WTC11 (cell line): Measurements from ENCODE around the gene FTL. TPM values are rescaled to one million over a fixed set of nuclear protein-coding genes. Genes with fewer than 3 reads are reported as not detected.
A peak's percentile ranks its signal among the peaks of the same experiment; 100 is the strongest.
"Not testable (repeated sequence)": the region's sequence is repeated elsewhere in the genome, so short reads cannot be mapped to it uniquely, and the experiment has no call there.

Experiments used
- ATAC-seq: fragments of 200-7000 bp; cut with Tn5 transposase; 2 replicates; pipeline ENCODE4 v1.10.0; 2021; ENCODE audit warnings: mild to moderate bottlenecking, moderate library complexity
- CTCF ChIA-PET: fragments of 300-600 bp; sonication (Branson Sonifier 250); formaldehyde crosslinking; loops from one replicate; lab custom pipeline; 2021; ENCODE audit warnings: antibody characterized with exemption; lab: Charles Lee
- POLR2A ChIA-PET: fragments of 350-600 bp; sonication (Branson Sonifier 250); formaldehyde crosslinking; loops from one replicate; lab custom pipeline; 2021; ENCODE audit warnings: antibody characterized with exemption; lab: Charles Lee
- DNase-seq: peaks from one replicate; pipeline ENCODE4 v3.0.0; 2021; ENCODE audit warnings: low spot score
- H3K27ac Mint-ChIP-seq: 2 replicates; pipeline ENCODE4 v1.8.0; 2021; ENCODE audit warnings: mixed read lengths
- H3K27me3 Mint-ChIP-seq: 2 replicates; pipeline ENCODE4 v1.8.0; 2021; ENCODE audit warnings: low read depth, mild to moderate bottlenecking, moderate library complexity, mixed read lengths
- H3K36me3 Mint-ChIP-seq: 2 replicates; pipeline ENCODE4 v1.8.0; 2021; ENCODE audit warnings: mixed read lengths
- H3K4me1 Mint-ChIP-seq: 2 replicates; pipeline ENCODE4 v1.8.0; 2022; ENCODE audit warnings: mixed read lengths
- H3K4me3 Mint-ChIP-seq: 2 replicates; pipeline ENCODE4 v1.8.0; 2021; ENCODE audit warnings: mild to moderate bottlenecking, moderate library complexity, mixed read lengths
- H3K9me3 Mint-ChIP-seq: 2 replicates; pipeline ENCODE4 v1.8.0; 2021; ENCODE audit warnings: mixed read lengths
- CBFB ChIP-seq: sonication (generic); formaldehyde crosslinking; IDR thresholded peaks from 2 replicates; pipeline ENCODE4 v1.8.1; 2022; ENCODE audit warnings: mild to moderate bottlenecking, low read depth, missing genetic modification reagents
- CREB1 ChIP-seq: sonication (generic); formaldehyde crosslinking; IDR thresholded peaks from 2 replicates; pipeline ENCODE4 v1.8.0; 2023; ENCODE audit warnings: mild to moderate bottlenecking, missing genetic modification reagents
- E2F1 ChIP-seq: sonication (generic); formaldehyde crosslinking; IDR thresholded peaks from 2 replicates; pipeline ENCODE4 v1.8.0; 2022; ENCODE audit warnings: mild to moderate bottlenecking, missing genetic modification reagents
- EMX1 ChIP-seq: fragments of 250-450 bp; sonication (Bioruptor Pico); IDR thresholded peaks from 2 replicates; pipeline ENCODE4 v1.8.0; 2021; ENCODE audit warnings: mild to moderate bottlenecking
- FOXK1 ChIP-seq: sonication (generic); formaldehyde crosslinking; IDR thresholded peaks from 2 replicates; pipeline ENCODE4 v1.8.0; 2022; ENCODE audit warnings: mild to moderate bottlenecking, moderate library complexity, missing genetic modification reagents
- GABPB1 ChIP-seq: sonication (generic); formaldehyde crosslinking; IDR thresholded peaks from 2 replicates; pipeline ENCODE4 v1.8.1; 2023; ENCODE audit warnings: mild to moderate bottlenecking, missing genetic modification reagents
- GTF2I ChIP-seq: fragments of 250-450 bp; sonication (Bioruptor Pico); conservative IDR thresholded peaks from 2 replicates; pipeline ENCODE4 v1.4.0; 2021; ENCODE audit warnings: mild to moderate bottlenecking
- HMGXB4 ChIP-seq: sonication (generic); formaldehyde crosslinking; IDR thresholded peaks from 2 replicates; pipeline ENCODE4 v1.8.1; 2023; ENCODE audit warnings: mild to moderate bottlenecking, moderate library complexity, missing genetic modification reagents
- MAX ChIP-seq: sonication (generic); formaldehyde crosslinking; IDR thresholded peaks from 2 replicates; pipeline ENCODE4 v1.8.0; 2022; ENCODE audit warnings: mild to moderate bottlenecking, missing genetic modification reagents
- MLX ChIP-seq: sonication (generic); formaldehyde crosslinking; IDR thresholded peaks from 2 replicates; pipeline ENCODE4 v1.8.1; 2023; ENCODE audit warnings: mild to moderate bottlenecking, missing genetic modification reagents, moderate library complexity
- NR1H2 ChIP-seq: sonication (generic); formaldehyde crosslinking; IDR thresholded peaks from 2 replicates; pipeline ENCODE4 v1.9.0; 2021; ENCODE audit warnings: mild to moderate bottlenecking, moderate library complexity, missing genetic modification reagents
- PREB ChIP-seq: sonication (generic); formaldehyde crosslinking; IDR thresholded peaks from 2 replicates; pipeline ENCODE4 v1.8.1; 2022; ENCODE audit warnings: mild to moderate bottlenecking, missing genetic modification reagents, moderate library complexity, borderline replicate concordance
- RELA ChIP-seq: sonication (generic); formaldehyde crosslinking; IDR thresholded peaks from 2 replicates; pipeline ENCODE4 v1.8.1; 2022; ENCODE audit warnings: missing genetic modification reagents, mild to moderate bottlenecking, borderline replicate concordance
- SMAD3 ChIP-seq: sonication (generic); formaldehyde crosslinking; IDR thresholded peaks from 2 replicates; pipeline ENCODE4 v1.8.0; 2022; ENCODE audit warnings: missing genetic modification reagents, mild to moderate bottlenecking, borderline replicate concordance
- TCF7 ChIP-seq: sonication (generic); formaldehyde crosslinking; IDR thresholded peaks from 2 replicates; pipeline ENCODE4 v1.8.0; 2022; ENCODE audit warnings: mild to moderate bottlenecking, low read depth, missing genetic modification reagents, moderate library complexity
- TP53 ChIP-seq: sonication (generic); formaldehyde crosslinking; IDR thresholded peaks from 2 replicates; pipeline ENCODE4 v1.8.1; 2023; ENCODE audit warnings: mild to moderate bottlenecking, missing genetic modification reagents
- ZBTB43 ChIP-seq: sonication (generic); formaldehyde crosslinking; IDR thresholded peaks from 2 replicates; pipeline ENCODE4 v1.8.1; 2023; ENCODE audit warnings: mild to moderate bottlenecking, missing genetic modification reagents
- ZMAT4 ChIP-seq: fragments of 250-450 bp; sonication (Bioruptor Pico); IDR thresholded peaks from 2 replicates; pipeline ENCODE4 v1.9.0; 2021; ENCODE audit warnings: mild to moderate bottlenecking
- ZNF232 ChIP-seq: sonication (generic); formaldehyde crosslinking; IDR thresholded peaks from 2 replicates; pipeline ENCODE4 v1.8.0; 2022; ENCODE audit warnings: mild to moderate bottlenecking, missing genetic modification reagents
- ZSCAN18 ChIP-seq: fragments of 250-450 bp; sonication (Bioruptor Pico); IDR thresholded peaks from 2 replicates; pipeline ENCODE4 v2.1.2; 2022; ENCODE audit warnings: mild to moderate bottlenecking, moderate library complexity
- total RNA-seq: library from RNA; stranded (reverse); gene quantifications from 3 replicates; pipeline ENCODE4 v1.2.3, GENCODE V29; 2021

The FTL gene
- total RNA-seq, 1 experiment from 2014 or later, result 1,061 TPM

- TF ChIP-seq ZMAT4 (CRISPR knock-in tag), result no peak
- TF ChIP-seq RELA (CRISPR knock-in tag), result no peak
- no peak for TF ChIP-seq FOXK1 (CRISPR knock-in tag)
- TF ChIP-seq EMX1 (CRISPR knock-in tag), result no peak
- no peak for TF ChIP-seq NR1H2 (CRISPR knock-in tag)
- no peak for TF ChIP-seq ZBTB43 (CRISPR knock-in tag)
- TF ChIP-seq MAX, result 0 out of 2 replicates have a peak, but pooled peaks have one; percentile 34
- TF ChIP-seq GABPB1 (CRISPR knock-in tag), result no peak
- TF ChIP-seq TCF7 (CRISPR knock-in tag), result no peak
These were observed 46.3 kb upstream of the FTL start (continued) for GRCh38 chr19:48918801-48919247.

GRCh38 chr19:48919271-48919670 is 45.8 kb upstream of the FTL start:
- H3K4me1 Mint-ChIP-seq, ATAC-seq, H3K9me3 Mint-ChIP-seq, H3K27me3 Mint-ChIP-seq, H3K4me3 Mint-ChIP-seq, H3K27ac Mint-ChIP-seq, DNase-seq: not testable (repeated sequence)
- peaks cover 24% of the 10 kb centered on the region for H3K36me3 Mint-ChIP-seq
- CTCF ChIA-PET, result interaction anchor here (0.6 to 2.3 kb wide), 12 partner anchors 14 to 291 kb away, joined by 3 to 20 read pairs (median 4); partner anchors contain the start of genes DHDH, GYS1, NUCB1 and RUVBL2
- POLR2A ChIA-PET, result interaction anchor here (0.6 to 1.1 kb wide), 4 partner anchors 14 to 293 kb away, joined by 3 to 5 read pairs (median 4); partner anchors contain the start of gene DHDH

- Mint-ChIP-seq H3K27ac (no peak overlapping the region), H3K4me1 (no peaks in the 10 kb centered on the region), H3K4me3 (no peak overlapping the region), H3K27me3 (no peaks in the 10 kb centered on the region), H3K36me3 (peaks cover 17% of the 10 kb centered on the region), H3K9me3 (no peaks in the 10 kb centered on the region)
- ATAC-seq (no peak), DNase-seq (no peak)
- ChIA-PET CTCF (interaction anchor here (1.4 kb wide), 1 partner anchor 12 kb away, joined by 4 read pairs; the partner anchor contains the start of gene DHDH), POLR2A (no interaction called here)
- no peak for TF ChIP-seq CBFB (CRISPR knock-in tag)
- TF ChIP-seq HMGXB4, result no peak
- no peak for TF ChIP-seq TCF7 (CRISPR knock-in tag)
- no peak for TF ChIP-seq E2F1 (CRISPR knock-in tag)
- no peak for TF ChIP-seq ZSCAN18 (CRISPR knock-in tag)
- TF ChIP-seq EMX1 (CRISPR knock-in tag), result no peak
- TF ChIP-seq ZNF232, result no peak
- no peak for TF ChIP-seq GTF2I (CRISPR knock-in tag)
- TF ChIP-seq TP53 (CRISPR knock-in tag), result no peak
- TF ChIP-seq CREB1 (CRISPR knock-in tag), result no peak
- TF ChIP-seq PREB (CRISPR knock-in tag), result no peak
- no peak for TF ChIP-seq MLX (CRISPR knock-in tag)
- TF ChIP-seq SMAD3 (CRISPR knock-in tag), result no peak
- TF ChIP-seq, all 79 proteins: peak for 0
These were observed 44.2 kb upstream of the FTL start for GRCh38 chr19:48920949-48921348.
